GM12878 (cell line): ENCODE results near the gene PPME1. TPM values are rescaled to one million over a fixed set of nuclear protein-coding genes. Genes with fewer than 3 reads are reported as not detected.

Experiments used
- ASH2L ChIP-seq: fragments of 300-600, 200-600 bp; sonication (generic); IDR thresholded peaks from 2 replicates; pipeline ENCODE4 v1.6.1; 2017; ENCODE audit warnings: low read depth, mild to moderate bottlenecking, borderline replicate concordance
- BACH1 ChIP-seq: fragments of 450-650 bp; IDR thresholded peaks from 2 replicates; pipeline ENCODE4 v1.6.1; 2017; ENCODE audit warnings: mild to moderate bottlenecking, borderline replicate concordance
- BRCA1 ChIP-seq: IDR thresholded peaks from 2 replicates; pipeline ENCODE4 v1.6.1; 2011; ENCODE audit warnings: low read depth, low read length, improper control_type of control experiment
- EP300 ChIP-seq, 2 experiments: fragments of 150-350 bp in 1 of 2; IDR thresholded peaks; 2 replicates each; pipeline ENCODE4 v1.6.1; 2011 to 2012; ENCODE audit warnings: low read depth in 2 of 2, low read length in 2 of 2, borderline replicate concordance in 1 of 2, improper control_type of control experiment in 1 of 2, inconsistent platforms in 1 of 2; ENCODE audit not compliant: control insufficient read depth in 1 of 2
- HCFC1 ChIP-seq: fragments of 150-350 bp; IDR thresholded peaks from 2 replicates; pipeline ENCODE4 v1.6.1; 2014; ENCODE audit warnings: low read length
- HDAC6 ChIP-seq: fragments of 200-600 bp; sonication (generic); IDR thresholded peaks from one replicate; pipeline ENCODE4 v1.8.0; 2017; ENCODE audit warnings: antibody characterized with exemption; ENCODE audit not compliant: unreplicated experiment
- MEF2B ChIP-seq: fragments of 450-650 bp; IDR thresholded peaks from 2 replicates; pipeline ENCODE4 v1.6.1; 2018; ENCODE audit warnings: mild to moderate bottlenecking, moderate library complexity; ENCODE audit not compliant: partially characterized antibody, poor library complexity, severe bottlenecking
- MLLT1 ChIP-seq: fragments of 450-650 bp; IDR thresholded peaks from 2 replicates; pipeline ENCODE4 v1.6.1; 2016; ENCODE audit warnings: mild to moderate bottlenecking
- NBN ChIP-seq: fragments of 450-650 bp; IDR thresholded peaks from 2 replicates; pipeline ENCODE4 v1.6.1; 2016
- RELA ChIP-seq: fragments of 450-650 bp; IDR thresholded peaks from 2 replicates; pipeline ENCODE4 v1.8.0; 2014; ENCODE audit warnings: borderline replicate concordance; ENCODE audit not compliant: partially characterized antibody
- TCF12 ChIP-seq: IDR thresholded peaks from 2 replicates; pipeline ENCODE4 v1.6.1; 2011; ENCODE audit warnings: low read depth, mild to moderate bottlenecking, low read length
- TCF3 ChIP-seq: IDR thresholded peaks from 2 replicates; pipeline ENCODE4 v1.6.1; 2012; ENCODE audit warnings: low read depth, mild to moderate bottlenecking, low read length, borderline replicate concordance; ENCODE audit not compliant: insufficient read depth
- ZNF592 ChIP-seq: fragments of 450-650 bp; IDR thresholded peaks from 2 replicates; pipeline ENCODE4 v1.6.1; 2017; ENCODE audit warnings: mild to moderate bottlenecking, moderate library complexity
- polyA plus RNA-seq, 11 experiments: library from polyadenylated mRNA; depleted of rRNA in 4 of 11; unstranded in 6 of 11; stranded (reverse) in 5 of 11; fragments of >200 nt; fragmentation: Nextera tagmentation in 4 of 11; fragmentation: Illumina TruSeq in 1 of 11; extraction: Ambion mirVana in 4 of 11; extraction: Trizol in 1 of 11; gene quantifications; 1 replicate in 1 of 11; 2 replicates in 10 of 11; pipeline versions ENCODE4 v1.2.1 to v1.2.3, GENCODE V29; 2011 to 2016; ENCODE audit warnings: inconsistent platforms in 2 of 11, missing spikeins in 2 of 11, low read depth in 1 of 11
- total RNA-seq, 4 experiments: library from RNA; depleted of rRNA in 3 of 4; stranded (reverse); fragments of >200 nt in 3 of 4; fragmentation: Illumina TruSeq in 1 of 4; extraction: Trizol in 1 of 4; gene quantifications; 2 replicates each; pipeline versions ENCODE4 v1.2.1 to v1.2.3, GENCODE V29; 2013 to 2021

Gene PPME1
- total and polyA plus RNA-seq, 10 of the 15 experiments (the other 5 are each of a cell fraction or from before 2014, with no cell fraction given) = 3.1 to 51.4 (median 20.8) TPM

GRCh38 chr11:74162681-74163467 lies 8.2 kb upstream of the PPME1 start (continued):
- TF ChIP-seq EP300 (IDR thresholded peaks at IDR 0.05; ENCODE audit: borderline replicate concordance in 1 of 2, control insufficient read depth in 1 of 2, low read depth in 2 of 2, low read length in 2 of 2) (peak in 1 of 2 experiments; percentile 24; a peak in 1 of 4 replicates), MEF2B (peak; percentile 38), HDAC6 (no peak), TCF3 (0 out of 2 replicates have a peak, but pooled peaks have one; percentile 17), MLLT1 (no peak), ZNF592 (no peak), RELA (no peak), BRCA1 (no peak), TCF12 (0 out of 2 replicates have a peak, but pooled peaks have one; percentile 45), ASH2L (no peak), HCFC1 (no peak), BACH1 (no peak), NBN (no peak)
